A204.1 (cell line): ENCODE measurements around the gene SLC6A8.
"Not testable (repeated sequence)": the region's sequence is repeated elsewhere in the genome, so short reads cannot be mapped to it uniquely, and the experiment has no call there.

Source experiments
- FAIRE-seq: peaks from 2 replicates; lab custom pipeline; 2012; peaks lifted over from hg19 to GRCh38; lab: Jason Lieb, UNC

SLC6A8 gene

DNA sequence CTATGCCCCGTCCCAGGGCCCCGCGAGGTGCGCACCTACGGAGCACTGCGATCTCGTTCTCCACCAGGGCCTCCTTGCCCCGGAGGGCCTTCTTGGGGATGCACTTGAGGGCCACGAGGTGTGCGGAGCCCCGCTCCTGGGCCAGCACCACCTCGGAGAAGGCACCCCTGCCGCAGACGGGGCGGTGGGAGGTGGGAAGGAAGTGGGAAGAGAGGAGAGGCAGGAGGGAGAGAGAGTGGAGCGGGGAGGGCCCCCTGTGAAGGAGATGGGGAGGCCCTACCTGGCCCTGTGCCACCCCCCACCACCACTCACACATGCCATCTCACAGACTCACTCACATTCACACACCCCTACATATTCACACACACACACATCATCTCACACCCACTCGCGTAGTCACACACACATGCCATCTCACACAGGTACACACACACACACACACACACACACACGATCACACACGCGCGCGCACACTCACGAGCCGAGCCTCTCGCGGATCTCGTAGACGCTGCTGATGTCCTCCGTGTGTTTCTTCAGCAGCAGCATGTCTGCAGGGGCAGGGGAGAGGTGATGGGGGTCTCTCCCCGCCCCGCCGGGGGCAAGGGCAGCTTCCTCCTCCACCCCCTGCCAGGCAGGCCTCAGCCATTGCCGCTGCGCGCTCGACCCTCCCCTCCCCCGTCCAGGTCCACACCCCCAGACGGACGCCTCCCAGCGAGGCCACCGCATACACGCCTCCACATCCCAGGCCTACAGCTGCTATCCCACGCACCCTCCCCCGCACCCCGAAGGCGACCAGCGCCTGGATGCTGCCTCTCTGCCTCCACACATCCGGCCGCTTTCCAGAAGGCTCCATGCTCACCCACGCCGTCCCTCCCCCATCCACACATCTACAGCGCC is 14.9 kb upstream of the SLC6A8 start:
- FAIRE-seq: no peak

GRCh38 chrX:153673428-153674218 is 14.1 kb upstream of the SLC6A8 start, which contains the start of gene PNCK:
Gene PNCK (minus strand): TSS chrX:153673813. CDS start chrX:153673076, 737 bp downstream.
- no peak for FAIRE-seq

DNA sequence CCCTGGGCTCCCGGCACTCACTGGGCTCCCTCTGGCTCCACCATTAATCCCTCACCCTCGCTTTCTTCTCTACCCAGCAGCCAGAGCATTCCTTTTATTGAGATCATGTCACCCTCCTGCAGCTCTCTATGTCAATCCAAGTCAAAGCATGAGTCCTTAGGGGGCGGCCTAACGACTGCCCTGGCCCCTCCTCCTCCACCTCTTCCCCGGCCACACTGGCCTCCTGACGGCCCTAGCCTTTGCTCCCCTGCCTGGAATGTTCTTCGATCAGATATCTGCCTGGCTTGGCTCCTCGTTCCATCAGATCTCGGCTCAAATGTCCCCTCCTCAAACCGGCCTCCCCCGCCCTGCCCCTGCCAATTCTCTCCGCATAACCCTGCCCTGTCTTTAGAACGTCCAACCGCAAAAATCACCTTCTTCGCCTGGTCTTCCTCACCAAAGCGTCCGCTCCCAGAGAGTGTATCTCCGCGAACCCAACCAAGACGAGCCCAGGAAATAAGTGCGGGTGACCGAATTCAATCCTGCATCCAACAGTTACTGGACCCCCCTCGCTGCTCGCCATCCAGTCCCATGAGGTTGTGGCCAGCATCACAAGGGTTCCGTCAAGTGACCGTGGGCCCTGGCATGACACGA is 13.4 kb upstream of the SLC6A8 start:
- no peak for FAIRE-seq

GRCh38 chrX:153681175-153681574 is 6.6 kb upstream of the SLC6A8 start:
- FAIRE-seq: no peak

GRCh38 chrX:153683486-153683885 is 4.2 kb upstream of the SLC6A8 start:
- FAIRE-seq: not testable (repeated sequence)

GRCh38 chrX:153684467-153685155 is 3.1 kb upstream of the SLC6A8 start:
- no peak for FAIRE-seq

DNA sequence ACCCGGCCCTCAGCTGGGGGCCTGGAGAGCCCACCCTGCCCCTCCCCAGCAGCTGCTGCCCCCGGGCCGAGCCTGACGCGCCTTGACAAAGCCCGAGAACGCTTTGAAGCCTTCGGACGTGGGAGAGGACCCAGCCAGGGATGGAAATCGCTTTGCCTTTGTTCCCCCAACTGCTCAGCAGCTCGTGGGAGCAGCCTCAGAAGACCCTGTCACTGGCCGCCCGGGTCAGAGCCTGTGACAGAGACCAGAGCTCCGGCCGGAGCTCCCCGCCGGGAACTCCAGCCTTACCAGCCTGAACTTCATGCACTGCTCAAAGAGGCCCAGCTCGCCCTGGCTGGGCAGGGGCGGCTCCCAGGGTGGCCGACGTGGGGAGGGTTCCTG is 2.6 kb upstream of the SLC6A8 start:
- no peak for FAIRE-seq

- no peak for FAIRE-seq
Observed at GRCh38 chrX:153685751-153686696, 1.7 kb upstream of the SLC6A8 start.

- no peak for FAIRE-seq
Observed at GRCh38 chrX:153686711-153687110, 1.0 kb upstream of the SLC6A8 start.

DNA sequence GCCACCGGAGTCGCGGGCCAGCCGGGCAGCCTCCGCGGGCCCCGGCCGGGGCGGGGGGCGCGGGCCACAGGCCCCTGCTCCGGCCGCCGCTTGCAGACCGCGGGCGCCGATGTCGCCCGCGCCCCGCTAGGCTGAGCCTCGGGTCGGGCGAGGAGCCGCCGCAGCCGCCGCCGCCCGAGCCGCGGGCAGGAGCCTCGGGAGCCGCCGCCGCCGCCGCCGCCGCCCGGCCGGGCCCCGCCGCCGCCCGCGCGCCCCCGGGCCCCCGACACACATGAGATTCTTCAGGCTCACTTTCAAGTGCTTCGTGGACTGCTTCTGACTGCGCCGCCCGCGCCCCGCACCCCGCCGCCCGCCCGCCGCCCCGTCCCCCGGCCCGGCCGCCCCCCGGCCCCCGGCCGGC is 345 bp downstream of the SLC6A8 start:
- FAIRE-seq: no peak

GRCh38 chrX:153688506-153688905 is 780 bp downstream of the SLC6A8 start:
- no peak for FAIRE-seq

DNA sequence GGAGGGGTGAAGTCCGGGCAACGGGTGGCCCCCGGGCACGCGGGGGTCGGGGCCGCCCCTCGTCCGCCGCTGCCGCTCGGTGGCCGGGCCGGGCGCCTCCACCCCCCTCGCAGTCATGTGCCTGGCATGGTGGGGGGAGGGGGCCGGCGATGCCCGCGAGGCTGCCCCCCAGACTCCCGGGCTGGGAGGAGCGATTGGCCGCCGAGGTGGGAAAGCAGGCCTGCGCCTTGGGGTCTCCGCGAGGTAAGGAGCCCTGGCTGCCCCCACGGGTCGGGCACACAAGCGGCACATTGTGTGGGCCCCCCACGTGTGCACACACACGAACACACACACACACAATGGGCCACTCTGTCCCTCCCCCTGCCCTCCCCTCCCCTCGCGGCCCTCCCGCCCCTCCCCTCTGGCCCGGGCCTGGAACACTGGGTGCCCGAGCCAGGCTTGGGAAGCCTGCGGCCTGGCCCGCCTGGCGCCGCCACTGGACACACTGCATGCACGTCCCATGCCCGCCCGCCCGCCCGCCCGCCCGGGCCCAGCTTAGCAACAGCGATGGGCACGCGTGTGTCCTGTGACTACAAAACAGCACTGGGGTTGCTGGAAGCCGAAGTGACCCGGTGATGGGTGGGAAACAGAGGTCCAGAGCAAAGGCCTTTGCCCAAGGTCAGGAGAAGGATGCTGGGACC is 1.3 kb downstream of the SLC6A8 start:
- FAIRE-seq: no peak

GRCh38 chrX:153689654-153690465 is 2.1 kb downstream of the SLC6A8 start:
- no peak for FAIRE-seq

GRCh38 chrX:153690466-153690865 is 2.7 kb downstream of the SLC6A8 start:
- no peak for FAIRE-seq

DNA sequence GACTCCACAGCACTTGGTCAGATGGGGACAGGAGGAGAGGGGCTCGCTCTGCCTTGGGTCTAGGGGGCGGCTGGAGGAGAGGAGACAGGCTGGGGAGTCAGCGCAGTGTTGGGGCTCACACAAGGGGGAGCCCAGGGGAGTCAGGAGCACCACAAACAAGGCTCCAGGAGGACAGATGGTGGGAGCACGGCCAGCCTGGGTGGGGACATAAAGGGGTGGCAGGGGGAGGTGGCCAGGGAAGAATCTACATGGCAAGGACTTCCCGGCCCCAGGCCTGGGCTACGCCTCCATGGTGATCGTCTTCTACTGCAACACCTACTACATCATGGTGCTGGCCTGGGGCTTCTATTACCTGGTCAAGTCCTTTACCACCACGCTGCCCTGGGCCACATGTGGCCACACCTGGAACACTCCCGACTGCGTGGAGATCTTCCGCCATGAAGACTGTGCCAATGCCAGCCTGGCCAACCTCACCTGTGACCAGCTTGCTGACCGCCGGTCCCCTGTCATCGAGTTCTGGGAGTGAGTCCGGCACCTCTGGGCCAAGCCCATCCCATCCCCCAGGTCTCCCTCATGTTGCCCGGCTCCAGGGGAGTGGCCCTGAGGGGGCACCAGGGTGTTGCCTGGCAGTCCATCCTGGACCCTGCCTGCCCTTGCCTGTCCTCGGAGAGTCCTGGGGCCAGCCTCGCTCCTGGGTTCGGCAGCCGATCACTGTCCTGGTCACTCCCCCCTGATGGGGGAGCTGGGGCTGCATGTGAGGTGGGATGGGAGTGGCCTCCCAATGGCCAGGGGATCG is 3.5 kb downstream of the SLC6A8 start:
- FAIRE-seq: not testable (repeated sequence)

GRCh38 chrX:153692003-153692402 is 4.3 kb downstream of the SLC6A8 start:
- no peak for FAIRE-seq

GRCh38 chrX:153692611-153693156 is 5.0 kb downstream of the SLC6A8 start:
- no peak for FAIRE-seq
